GM12878 (cell line): ENCODE measurements around the gene SEL1L3. TPM values are rescaled to one million over a fixed set of nuclear protein-coding genes. Genes with fewer than 3 reads are reported as not detected.

ENCODE experiments used
- ASH2L ChIP-seq: fragments of 300-600, 200-600 bp; sonication (generic); IDR thresholded peaks from 2 replicates; pipeline ENCODE4 v1.6.1; 2017; ENCODE audit warnings: low read depth, mild to moderate bottlenecking, borderline replicate concordance
- DPF2 ChIP-seq: fragments of 450-650 bp; IDR thresholded peaks from 2 replicates; pipeline ENCODE4 v1.6.1; 2017; ENCODE audit warnings: mild to moderate bottlenecking
- EGR1 ChIP-seq, 2 experiments: IDR thresholded peaks; 1 replicate in 1 of 2; 2 replicates in 1 of 2; pipeline ENCODE4 v1.6.1; 2011 to 2012; ENCODE audit warnings: low read depth in 2 of 2, low read length in 2 of 2, borderline replicate concordance in 1 of 2, mild to moderate bottlenecking in 1 of 2, moderate library complexity in 1 of 2
- IKZF1 ChIP-seq: fragments of 450-650 bp; conservative IDR thresholded peaks from 2 replicates; pipeline ENCODE4 v1.6.1; 2017; ENCODE audit warnings: antibody characterized with exemption, mild to moderate bottlenecking
- JUNB ChIP-seq: IDR thresholded peaks from 2 replicates; pipeline ENCODE4 v1.6.1; 2016; ENCODE audit warnings: antibody characterized with exemption, mild to moderate bottlenecking
- MTA3 ChIP-seq: IDR thresholded peaks from 2 replicates; pipeline ENCODE4 v1.6.1; 2012; ENCODE audit warnings: low read length, inconsistent platforms, borderline replicate concordance
- NR2C2 ChIP-seq: IDR thresholded peaks from 2 replicates; pipeline ENCODE4 v1.6.1; 2011; ENCODE audit warnings: borderline replicate concordance, low read depth; ENCODE audit not compliant: control insufficient read depth, insufficient read length
- PAX8 ChIP-seq: fragments of 450-650 bp; IDR thresholded peaks from 2 replicates; pipeline ENCODE4 v1.6.1; 2017; ENCODE audit warnings: mild to moderate bottlenecking, moderate library complexity
- RB1 ChIP-seq: fragments of 450-650 bp; formaldehyde crosslinking; IDR thresholded peaks from 2 replicates; pipeline ENCODE4 v1.6.1; 2017; ENCODE audit warnings: mild to moderate bottlenecking, borderline replicate concordance
- SMAD1 ChIP-seq: fragments of 450-650 bp; IDR thresholded peaks from 2 replicates; pipeline ENCODE4 v1.6.1; 2018; ENCODE audit warnings: mild to moderate bottlenecking, low read depth; ENCODE audit not compliant: partially characterized antibody
- SUZ12 ChIP-seq: fragments of 200-600 bp; sonication (generic); IDR thresholded peaks from one replicate; pipeline ENCODE4 v1.6.1; 2018; ENCODE audit warnings: antibody characterized with exemption, mild to moderate bottlenecking; ENCODE audit not compliant: unreplicated experiment
- TBL1XR1 ChIP-seq: IDR thresholded peaks from 2 replicates; pipeline ENCODE4 v1.6.1; 2012; ENCODE audit warnings: low read depth, low read length, improper control_type of control experiment
- TCF3 ChIP-seq: IDR thresholded peaks from 2 replicates; pipeline ENCODE4 v1.6.1; 2012; ENCODE audit warnings: low read depth, mild to moderate bottlenecking, low read length, borderline replicate concordance; ENCODE audit not compliant: insufficient read depth
- WRNIP1 ChIP-seq: IDR thresholded peaks from 2 replicates; pipeline ENCODE4 v1.6.1; 2011; ENCODE audit warnings: low read depth, low read length, improper control_type of control experiment, borderline replicate concordance
- polyA plus RNA-seq, 11 experiments: library from polyadenylated mRNA; depleted of rRNA in 4 of 11; unstranded in 6 of 11; stranded (reverse) in 5 of 11; fragments of >200 nt; fragmentation: Nextera tagmentation in 4 of 11; fragmentation: Illumina TruSeq in 1 of 11; extraction: Ambion mirVana in 4 of 11; extraction: Trizol in 1 of 11; gene quantifications; 1 replicate in 1 of 11; 2 replicates in 10 of 11; pipeline versions ENCODE4 v1.2.1 to v1.2.3, GENCODE V29; 2011 to 2016; ENCODE audit warnings: inconsistent platforms in 2 of 11, missing spikeins in 2 of 11, low read depth in 1 of 11
- total RNA-seq, 4 experiments: library from RNA; depleted of rRNA in 3 of 4; stranded (reverse); fragments of >200 nt in 3 of 4; fragmentation: Illumina TruSeq in 1 of 4; extraction: Trizol in 1 of 4; gene quantifications; 2 replicates each; pipeline versions ENCODE4 v1.2.1 to v1.2.3, GENCODE V29; 2013 to 2021
- TF ChIP-seq, protein P1 (sequence below): fragments of 450-650 bp; IDR thresholded peaks from 2 replicates; pipeline ENCODE4 v1.6.1; 2017; ENCODE audit warnings: antibody characterized with exemption, mild to moderate bottlenecking, moderate library complexity

Gene SEL1L3
- total and polyA plus RNA-seq, 10 of the 15 experiments (the other 5 are each of a cell fraction or from before 2014, with no cell fraction given) = 20.4 to 82.2 (median 47.3) TPM

DNA sequence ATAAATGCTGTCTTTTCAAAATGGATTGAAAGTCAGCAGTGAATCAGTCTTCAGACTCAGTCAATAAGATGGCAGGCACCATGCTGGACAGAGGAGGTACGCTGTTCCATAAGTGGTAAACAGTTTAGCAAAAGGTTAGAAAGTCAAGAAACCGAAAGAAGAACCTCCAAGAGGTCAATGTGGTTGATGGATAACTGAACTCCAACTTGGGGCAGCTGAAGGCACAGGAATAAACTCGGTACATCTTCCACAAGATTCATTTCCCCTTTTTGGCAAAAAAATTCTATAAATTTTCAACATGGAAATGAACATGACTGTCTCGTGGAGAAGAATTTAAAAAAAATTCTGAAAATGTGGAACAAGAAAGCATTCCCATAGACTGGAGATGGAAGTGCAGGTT lies 18.4 kb upstream of the SEL1L3 start (continued):
- TF ChIP-seq SUZ12 (no peak), SMAD1 (no peak), TBL1XR1 (no peak), PAX8 (no peak), MTA3 (no peak), RB1 (no peak), NR2C2 (no peak), WRNIP1 (no peak), ASH2L (no peak), EGR1 (IDR thresholded peaks at IDR 0.05; ENCODE audit: borderline replicate concordance in 1 of 2, low read depth in 2 of 2, low read length in 2 of 2) (no peak), TCF3 (no peak), IKZF1 (peak; percentile 53), JUNB (no peak), DPF2 (0 out of 2 replicates have a peak, but pooled peaks have one; percentile 30)
- TF ChIP-seq, protein P1, sequence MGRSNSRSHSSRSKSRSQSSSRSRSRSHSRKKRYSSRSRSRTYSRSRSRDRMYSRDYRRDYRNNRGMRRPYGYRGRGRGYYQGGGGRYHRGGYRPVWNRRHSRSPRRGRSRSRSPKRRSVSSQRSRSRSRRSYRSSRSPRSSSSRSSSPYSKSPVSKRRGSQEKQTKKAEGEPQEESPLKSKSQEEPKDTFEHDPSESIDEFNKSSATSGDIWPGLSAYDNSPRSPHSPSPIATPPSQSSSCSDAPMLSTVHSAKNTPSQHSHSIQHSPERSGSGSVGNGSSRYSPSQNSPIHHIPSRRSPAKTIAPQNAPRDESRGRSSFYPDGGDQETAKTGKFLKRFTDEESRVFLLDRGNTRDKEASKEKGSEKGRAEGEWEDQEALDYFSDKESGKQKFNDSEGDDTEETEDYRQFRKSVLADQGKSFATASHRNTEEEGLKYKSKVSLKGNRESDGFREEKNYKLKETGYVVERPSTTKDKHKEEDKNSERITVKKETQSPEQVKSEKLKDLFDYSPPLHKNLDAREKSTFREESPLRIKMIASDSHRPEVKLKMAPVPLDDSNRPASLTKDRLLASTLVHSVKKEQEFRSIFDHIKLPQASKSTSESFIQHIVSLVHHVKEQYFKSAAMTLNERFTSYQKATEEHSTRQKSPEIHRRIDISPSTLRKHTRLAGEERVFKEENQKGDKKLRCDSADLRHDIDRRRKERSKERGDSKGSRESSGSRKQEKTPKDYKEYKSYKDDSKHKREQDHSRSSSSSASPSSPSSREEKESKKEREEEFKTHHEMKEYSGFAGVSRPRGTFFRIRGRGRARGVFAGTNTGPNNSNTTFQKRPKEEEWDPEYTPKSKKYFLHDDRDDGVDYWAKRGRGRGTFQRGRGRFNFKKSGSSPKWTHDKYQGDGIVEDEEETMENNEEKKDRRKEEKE = no peak
